NCI-H526 treated with DMSO at 0.1 percent for 48 hours (cell line): Measurements from ENCODE around the gene CFAP126.
A peak's percentile ranks its signal among the peaks of the same experiment; 100 is the strongest.
"Not testable (repeated sequence)": the region's sequence is repeated elsewhere in the genome, so short reads cannot be mapped to it uniquely, and the experiment has no call there.

ENCODE experiments used
- DNase-seq: peaks from one replicate; lab custom pipeline; 2025; lab: John Stamatoyannopoulos, UW

Gene CFAP126, protein sequence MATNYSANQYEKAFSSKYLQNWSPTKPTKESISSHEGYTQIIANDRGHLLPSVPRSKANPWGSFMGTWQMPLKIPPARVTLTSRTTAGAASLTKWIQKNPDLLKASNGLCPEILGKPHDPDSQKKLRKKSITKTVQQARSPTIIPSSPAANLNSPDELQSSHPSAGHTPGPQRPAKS

DNA sequence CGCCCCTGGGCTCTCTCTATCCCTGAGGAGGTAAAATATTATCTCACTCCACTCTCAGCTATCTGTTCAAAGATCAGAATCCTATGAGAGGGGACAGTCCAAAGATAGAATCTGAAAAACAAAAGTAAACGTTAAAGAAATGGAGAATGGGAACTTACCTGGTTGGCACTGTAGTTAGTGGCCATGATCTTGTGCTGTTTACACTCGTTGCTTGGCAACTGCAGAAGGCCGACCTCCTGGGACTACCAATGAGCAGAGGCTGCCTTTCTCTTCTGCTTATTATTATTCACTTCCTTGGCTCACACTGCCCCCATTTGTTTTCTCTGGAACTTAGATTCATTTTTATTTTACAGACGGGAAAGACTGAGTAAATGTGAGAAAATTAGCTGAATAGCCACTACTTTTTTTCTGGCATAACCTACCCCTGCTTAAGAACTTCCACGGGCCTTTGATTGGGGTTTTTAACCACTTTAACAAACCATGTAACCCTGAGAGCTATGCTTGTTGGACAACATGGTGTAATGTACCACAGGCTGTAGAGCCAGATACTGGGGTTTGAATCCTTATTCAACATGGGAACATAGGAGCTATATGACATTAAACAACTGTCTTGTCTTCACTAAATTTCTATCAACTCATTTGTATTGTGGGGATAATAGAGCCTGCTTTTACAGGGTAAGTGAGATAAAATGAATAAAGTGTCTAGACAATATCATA, at the start of gene CFAP126:
Gene CFAP126, minus strand, starts transcription at position 193 of the 717 bp plus-strand sequence. Its CDS starts 8 bp downstream, at position 185.
- peak; percentile 84 for DNase-seq

DNA sequence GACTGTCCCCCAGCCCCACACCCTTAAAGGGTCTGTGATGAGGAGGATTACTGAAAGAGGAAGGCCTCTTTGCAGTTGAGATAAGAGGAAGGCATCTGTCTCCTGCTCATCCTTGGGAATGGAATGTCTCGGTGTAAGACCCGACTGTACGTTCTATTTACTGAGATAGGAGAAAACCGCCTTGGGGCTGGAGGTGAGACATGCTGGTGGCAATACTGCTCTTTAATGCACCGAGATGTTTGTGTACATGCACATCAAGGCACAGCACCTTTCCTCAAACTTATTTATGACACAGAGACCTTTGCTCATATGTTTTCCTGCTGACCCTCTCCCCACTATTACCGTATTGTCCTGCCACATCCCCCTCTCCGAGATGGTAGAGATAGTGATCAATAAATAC, 45.4 kb upstream of the CFAP126 start:
- DNase-seq = not testable (repeated sequence)

DNA sequence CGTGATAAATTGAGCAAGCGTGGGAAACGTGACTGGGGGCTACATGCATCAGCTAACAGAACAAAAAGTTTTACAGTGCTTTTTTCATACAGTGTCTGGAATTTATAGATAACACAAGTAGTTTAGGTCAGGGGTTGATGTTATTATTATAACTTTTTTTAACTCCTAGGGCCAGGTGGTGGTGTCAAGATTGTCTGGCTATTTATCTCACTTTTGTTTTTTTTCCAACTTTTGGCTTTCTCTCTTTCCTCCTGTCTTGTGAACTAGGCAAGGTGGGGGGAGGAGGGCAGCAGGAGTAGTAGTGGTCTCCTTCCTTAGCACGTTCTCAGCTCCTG, 42.9 kb upstream of the CFAP126 start:
- DNase-seq = not testable (repeated sequence)

DNA sequence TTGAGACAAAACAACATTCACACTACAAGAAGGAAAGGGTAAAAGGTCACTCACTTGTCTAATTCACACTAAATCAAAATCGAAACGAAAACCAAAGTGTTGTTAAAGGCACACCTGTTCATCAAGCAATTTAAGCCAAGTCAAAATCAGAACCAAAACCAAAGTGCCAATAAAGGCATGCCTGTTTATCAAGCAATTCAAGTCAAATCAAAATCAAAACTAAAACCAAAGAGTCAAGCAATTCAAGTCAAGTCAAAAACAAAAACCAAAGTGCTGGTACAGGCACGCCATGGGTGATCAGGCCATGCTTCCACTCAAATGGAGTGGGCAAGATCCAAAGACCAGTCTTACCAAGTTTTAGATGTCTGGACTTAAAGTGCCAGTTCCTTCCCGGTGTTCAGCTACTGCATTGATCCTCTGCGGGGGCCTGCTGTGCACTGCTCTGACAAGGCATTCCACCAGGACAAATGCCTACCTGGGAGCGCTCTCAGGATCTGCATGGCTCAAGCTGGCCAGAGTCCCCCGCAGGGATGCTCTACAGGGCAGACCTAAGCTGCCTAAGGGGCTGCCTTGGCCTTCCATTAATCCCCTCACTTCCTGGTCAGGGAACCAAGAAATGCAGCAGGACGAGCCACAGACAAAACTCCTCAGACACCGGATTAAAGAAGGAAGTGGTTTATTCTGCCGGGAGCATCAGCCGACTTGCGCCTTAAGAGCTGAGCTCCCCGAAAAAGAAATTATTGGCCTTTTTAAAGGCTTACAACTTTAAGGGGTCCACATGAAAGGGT, 42.4 kb upstream of the CFAP126 start:
- not testable (repeated sequence) for DNase-seq

DNA sequence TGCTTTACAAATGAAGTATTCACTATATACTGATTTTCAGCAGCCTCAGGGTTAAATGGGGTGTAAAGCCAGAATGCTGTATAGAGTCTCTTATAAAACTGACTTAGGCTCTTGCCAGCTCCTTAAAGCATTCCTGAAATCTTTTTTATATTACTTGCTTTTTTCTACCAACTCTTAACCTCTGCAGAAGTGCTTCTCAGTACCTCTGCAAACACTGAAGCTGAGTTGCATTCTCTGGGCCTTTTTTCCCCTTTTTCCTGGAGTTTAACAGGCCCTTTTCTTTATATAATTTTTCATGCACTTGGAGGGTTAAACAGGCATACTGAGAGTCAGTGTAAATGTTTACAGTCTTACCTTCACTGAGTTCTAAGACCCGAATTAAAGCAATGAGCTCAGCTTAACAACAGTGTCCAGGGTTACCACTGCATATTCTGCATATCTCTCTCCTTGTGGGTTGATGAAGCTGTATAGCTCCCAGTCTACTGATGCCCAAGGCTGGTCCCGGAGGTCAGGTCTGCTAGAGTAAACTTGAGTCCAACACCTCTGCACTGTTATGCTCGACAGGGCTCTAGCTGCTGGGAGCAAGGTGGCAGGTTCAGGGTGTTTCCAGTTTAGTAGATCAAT, 40.9 kb upstream of the CFAP126 start:
- DNase-seq = no peak

DNA sequence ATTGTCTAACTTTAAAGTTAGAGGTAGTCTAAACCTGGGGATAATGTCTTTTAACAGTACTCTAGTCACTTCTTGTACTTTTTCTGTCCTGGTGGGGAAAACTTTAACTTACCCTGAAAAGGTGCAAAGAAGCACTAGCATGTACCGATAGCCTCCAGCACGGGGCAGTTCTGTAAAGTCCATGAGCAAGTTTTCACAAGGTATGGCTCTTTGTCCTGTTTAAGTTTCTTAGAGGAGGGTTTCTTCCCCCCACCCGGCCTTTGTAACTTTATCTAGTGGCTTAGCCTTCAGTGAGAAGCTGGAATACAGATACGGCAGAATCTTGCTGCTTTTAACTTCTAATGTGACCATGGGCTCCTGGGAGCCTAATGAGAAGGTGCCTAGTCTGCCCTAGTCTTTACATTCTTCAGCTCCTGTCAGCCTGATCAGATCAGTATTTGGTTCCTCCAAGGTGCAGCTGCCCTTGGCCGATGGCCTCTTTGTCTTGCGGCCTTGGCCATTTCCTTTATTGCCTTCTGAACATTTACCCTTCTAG, 39.8 kb upstream of the CFAP126 start:
- DNase-seq = no peak

DNA sequence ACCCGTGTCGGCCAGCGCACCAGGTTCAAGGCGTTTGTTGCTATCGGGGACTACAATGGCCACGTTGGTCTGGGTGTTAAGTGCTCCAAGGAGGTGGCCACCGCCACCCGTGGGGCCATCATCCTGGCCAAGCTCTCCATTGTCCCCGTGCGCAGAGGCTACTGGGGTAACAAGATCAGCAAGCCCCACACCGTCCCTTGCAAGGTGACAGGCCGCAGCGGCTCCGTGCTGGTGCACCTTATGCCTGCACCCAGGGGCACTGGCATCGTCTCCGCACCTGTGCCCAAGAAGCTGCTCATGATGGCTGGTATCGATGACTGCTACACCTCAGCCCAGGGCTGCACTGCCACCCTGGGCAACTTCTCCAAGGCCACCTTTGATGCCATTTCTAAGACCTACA, 38.9 kb upstream of the CFAP126 start:
- not testable (repeated sequence) for DNase-seq

DNA sequence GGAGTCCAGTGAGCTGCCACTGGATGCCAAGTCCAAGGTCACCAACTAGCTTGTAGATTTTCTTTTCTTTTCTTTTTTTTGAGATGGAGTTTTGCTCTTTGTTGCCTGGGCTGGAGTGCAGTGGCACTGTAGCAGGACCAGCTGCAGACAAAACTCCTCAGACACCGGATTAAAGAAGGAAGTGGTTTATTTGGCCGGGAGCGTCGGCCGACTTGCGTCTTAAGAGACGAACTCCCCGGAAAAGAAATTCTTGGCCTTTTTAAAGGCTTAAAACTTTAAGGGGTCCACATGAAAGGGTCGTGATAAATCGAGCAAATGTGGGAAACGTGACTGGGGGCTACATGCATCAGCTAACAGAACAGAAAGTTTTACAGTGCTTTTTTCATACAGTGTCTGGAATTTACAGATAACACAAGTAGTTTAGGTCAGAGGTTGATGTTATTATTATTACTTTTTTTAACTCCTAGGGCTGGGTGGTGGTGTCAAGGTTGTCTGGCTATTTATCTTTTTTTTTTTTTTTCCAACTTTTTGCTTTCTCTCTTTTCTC, 36.4 kb upstream of the CFAP126 start:
- no peak for DNase-seq

DNA sequence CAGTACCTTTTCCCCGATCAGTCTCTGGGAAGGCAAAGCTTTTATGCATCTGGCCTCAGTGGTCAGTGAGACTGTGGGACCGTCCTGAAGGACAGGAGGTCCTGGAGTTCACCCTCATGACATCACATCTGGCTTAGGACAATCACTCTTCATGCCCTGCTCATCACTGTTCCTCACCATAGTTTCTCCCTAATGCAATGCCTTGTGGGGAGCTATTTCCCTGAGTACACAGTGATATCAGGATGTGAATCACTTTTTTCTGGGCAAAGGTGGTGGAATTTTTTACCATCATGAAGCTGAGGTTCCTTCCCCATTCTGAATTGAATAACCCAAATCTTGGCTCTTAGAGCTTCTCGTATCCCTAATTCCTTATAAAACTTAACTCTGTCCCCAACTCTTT, 34.8 kb upstream of the CFAP126 start:
- no peak for DNase-seq

DNA sequence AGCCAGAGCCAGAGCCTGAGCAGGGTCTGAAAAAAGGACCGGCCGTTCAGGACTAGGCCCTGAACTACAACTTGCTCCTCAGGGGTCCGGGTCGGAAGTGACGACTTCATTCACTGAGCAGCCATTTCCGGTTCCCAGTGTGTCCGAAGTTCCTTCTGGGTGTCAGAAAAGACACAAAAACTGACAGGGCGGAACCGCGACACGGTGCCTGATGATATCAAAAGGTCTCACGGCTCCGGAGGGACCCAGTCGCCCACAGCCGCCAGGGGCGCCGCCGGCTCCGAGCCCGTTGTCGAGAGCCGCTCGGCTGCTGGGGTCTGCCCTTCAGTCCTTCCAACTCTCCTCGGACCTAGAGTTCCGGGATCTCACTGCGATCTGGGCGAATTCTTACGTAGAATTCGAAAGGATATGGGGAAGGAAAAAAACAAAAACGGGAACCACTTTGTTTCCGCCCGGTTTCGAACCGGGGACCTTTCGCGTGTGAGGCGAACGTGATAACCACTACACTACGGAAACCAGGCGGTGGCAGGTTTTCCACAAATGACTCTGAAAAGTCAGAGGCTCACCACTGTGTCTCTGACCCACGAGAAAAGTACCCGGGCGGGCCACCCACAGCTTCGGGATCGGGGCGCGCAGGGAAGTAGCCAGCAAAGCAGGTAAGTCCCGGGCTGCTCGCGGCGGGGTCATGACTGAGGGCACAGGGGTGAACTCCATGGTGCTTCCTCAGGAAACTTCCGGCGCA, 31.8 kb upstream of the CFAP126 start:
- DNase-seq = peak; percentile 97

DNA sequence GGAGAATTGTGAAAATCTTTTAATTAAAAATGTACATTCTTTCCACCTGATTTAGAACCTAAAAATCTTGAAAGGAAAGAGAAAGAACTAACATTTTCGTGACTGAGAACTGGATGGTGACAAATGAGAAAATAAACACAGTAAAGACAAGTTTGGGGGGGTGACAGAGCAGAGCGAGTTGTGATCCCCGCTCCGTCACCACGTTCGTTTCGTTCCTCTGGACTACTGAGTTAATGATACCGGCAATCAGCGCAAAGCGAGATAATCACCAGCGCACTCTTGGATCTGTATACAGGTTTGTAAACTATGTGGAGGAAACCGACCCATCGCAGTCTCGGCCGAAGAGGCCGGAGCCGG, 31.2 kb upstream of the CFAP126 start:
- DNase-seq = no peak

DNA sequence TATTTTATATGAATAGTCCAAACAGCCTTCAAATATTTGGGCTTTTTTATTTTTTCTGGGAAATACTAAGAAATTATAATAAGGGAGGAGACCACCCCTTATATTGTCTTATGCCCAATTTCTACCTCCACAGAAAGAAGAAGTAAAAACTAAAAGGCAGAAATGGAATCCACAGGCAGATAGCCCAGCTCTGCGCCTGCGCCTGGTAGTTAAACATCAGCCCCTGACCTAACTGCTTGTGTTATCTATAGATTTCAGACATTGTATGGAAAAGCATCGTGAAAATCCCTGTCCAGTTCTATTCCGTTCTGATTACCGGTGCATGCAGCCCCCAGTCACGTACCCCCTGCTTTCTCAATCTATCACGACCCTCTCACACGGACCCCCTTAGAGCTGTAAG, 29.4 kb upstream of the CFAP126 start:
- not testable (repeated sequence) for DNase-seq

DNA sequence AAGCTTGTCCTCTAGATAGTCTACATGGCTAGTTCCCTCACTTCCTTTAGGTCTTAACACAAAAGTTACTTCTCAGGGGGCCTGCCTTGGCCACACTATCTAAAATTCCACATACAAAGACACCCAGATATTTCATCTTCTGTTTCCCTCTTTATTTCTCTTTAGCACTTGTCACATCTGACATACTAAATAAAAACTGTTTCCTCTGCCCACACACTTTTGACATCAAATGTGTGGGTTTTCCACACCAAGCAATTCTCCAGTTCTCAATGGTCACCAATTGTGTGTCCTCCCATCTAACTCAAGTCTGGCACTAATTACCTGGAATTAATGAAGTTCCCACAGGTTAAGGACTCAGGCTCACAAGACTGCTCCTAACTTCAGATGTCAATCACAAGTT, 25.5 kb upstream of the CFAP126 start:
- DNase-seq = no peak

DNA sequence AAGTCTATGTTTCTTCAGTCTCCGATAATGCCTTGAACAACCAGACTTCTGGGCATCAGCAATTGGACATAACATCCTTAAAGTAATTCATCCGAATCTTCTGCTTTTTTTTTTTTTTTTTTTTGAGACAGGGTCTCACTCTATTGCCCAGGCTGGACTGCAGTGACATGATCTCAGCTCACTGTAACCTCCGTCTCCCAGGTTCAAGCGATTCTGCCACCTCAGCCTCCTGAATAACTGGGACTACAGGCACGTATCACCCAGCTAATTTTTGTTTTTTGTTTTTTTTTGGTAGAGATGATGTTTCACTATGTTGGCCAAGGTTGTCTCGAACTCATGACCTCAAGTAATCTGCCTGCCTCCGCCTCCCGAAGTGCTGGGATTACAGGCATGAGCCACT, 23.9 kb upstream of the CFAP126 start:
- DNase-seq = no peak

DNA sequence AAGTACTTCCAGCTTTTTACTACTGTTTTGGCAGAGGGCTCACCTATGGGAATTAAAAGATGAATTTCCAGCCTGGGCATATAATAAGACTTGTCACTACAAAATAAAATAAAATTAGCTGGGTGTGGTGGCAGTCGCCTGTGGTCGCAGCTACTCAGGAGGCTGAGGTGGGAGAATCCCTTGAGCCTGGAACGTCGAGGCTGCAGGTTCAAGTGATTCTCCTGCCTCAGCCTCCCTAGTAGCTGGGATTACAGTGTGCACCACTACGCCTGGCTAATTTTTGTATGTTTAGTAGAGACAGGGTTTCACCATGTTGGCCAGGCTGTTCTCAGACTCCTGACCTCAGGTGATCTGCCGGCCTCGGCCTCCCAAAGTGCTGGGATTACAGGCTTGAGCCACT, 23.5 kb upstream of the CFAP126 start:
- DNase-seq = not testable (repeated sequence)

DNA sequence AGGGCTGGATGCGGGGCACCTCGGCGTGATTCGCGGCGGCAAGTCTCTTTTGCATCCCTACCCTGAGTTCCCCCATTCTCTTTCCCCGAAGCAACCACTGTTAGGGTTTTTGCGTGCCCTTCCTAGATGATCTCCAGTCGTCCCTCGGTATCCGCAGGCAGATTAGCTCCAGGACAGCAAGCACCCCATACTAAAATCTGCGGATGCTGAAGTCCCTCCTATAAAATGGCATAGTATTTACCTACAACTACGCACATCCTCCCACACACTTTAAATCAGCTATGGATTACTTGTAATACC, 22.8 kb upstream of the CFAP126 start:
- DNase-seq = no peak

DNA sequence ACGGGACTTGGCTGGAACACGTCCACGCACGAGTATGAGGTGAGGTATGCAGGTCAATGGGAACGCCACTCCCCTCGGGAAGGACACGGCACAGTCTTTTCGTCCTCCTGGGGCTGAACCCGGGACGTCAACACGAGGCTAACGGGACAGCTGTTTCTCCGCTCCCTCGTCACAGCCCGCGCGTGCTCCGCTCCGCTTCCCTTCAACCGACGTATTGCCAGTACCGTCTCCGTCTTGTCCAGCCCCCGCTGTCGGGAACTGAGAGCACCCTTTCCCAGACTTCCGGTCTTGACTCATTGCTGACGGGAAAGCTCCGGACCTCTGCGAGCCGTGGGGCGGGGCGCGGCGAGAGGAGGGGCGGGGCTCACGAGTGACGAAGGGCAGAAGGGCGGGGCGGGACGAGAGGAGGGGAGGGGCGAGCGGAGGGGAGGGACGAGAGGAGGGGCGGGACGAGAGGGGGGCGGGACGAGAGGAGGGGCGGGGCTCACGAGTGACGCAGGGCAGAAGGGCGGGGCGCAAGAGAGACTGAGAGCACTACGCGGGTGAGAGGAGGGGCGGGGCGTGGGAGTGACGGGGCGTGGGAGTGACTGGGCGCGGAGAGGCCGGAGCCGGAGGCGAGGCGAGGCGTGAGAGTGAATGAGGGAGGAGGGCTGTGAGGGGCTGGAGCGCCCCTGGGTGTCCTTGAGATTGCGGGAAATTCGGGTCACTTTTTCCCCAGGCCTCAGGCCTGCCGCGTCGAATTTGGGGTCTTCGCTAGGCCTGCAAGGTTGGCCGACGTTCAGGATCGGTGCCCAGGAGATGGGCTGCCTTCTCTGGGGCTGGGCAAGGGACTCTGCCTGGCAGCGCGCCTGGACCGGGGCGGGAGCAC, 22.2 kb upstream of the CFAP126 start:
- DNase-seq = peak; percentile 98

DNA sequence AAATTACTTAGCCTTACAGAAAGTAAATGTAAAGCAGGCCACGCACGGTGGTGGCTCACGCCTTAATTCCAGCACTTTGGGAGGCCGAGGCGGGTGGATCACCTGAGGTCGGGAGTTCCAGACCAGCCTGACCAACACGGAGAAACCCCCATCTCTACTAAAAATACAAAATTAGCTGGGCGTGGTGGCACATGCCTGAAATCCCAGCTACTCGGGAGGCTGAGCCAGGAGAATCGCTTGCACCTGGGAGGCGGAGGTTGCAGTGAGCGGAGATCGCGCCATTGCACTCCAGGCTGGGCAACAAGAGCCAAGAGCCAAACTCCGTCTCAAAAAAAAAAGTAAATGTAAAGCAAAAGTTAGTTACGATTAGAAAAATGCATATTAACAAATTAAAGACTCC, 21.5 kb upstream of the CFAP126 start:
- DNase-seq = not testable (repeated sequence)

DNA sequence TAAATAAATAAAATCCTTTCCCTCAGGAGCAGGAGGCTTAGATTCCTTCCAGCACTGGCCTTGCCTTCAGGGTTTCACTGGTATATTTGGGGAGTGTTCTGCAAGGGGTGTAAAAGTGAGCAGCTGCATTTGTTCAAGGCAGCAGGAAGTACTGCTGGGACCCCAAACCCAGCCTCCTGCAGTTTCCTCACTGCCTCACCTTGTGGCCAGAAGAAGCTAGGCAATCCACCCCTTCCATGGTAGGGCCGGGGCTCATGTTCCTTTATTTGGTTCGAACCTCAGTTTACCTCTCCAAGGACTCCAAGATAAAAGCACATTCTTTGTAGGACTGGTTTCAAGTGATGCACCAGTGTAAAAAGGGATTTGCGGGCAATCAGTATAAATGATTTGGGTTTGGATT, 21.0 kb upstream of the CFAP126 start:
- DNase-seq = no peak

DNA sequence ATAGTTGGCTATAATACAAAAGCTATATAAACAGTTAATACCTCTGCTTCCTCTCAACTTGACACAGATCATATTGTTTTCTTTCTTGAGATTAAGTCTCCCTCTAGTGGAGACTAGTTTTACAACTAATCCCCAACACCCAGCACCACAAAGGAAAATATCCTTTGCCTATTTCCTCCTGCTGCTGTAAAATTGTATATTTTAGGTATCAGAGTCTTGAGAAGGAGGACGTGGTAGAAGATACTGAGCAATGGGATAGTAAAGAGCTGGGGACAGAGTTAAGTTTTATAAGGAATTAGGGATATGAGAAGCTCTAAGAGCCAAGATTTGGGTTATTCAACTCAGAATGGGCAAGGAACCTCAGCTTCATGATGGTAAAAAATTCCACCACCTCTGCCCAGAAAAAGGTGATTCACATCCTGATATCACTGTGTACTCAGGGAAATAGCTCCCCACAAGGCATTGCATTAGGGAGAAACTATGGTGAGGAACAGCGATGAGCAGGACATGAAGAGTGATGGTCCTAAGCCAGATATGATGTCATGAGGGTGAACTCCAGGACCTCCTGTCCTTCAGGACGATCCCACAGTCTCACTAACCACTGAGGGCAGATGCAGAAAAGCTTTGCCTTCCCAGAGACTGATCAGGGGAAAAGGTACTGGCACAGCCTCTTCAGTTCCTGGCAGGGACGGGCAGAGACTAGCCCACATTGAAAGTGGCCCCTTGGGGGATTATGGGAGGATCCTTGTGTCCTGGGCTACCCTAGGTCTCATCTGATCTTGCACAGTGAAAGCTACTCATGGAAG, 14.7 kb upstream of the CFAP126 start:
- peak; percentile 81 for DNase-seq
